Chondrocyte (in vitro differentiated cells): ENCODE data around the gene CHRM2. TPM values are rescaled to one million over a fixed set of nuclear protein-coding genes. Genes with fewer than 3 reads are reported as not detected.

ENCODE experiments used
- DNase-seq: peaks from one replicate; pipeline ENCODE4 v3.0.0; 2021; ENCODE audit warnings: mixed read lengths, low spot score
- H3K27ac Mint-ChIP-seq: one replicate; pipeline ENCODE4 v1.8.0; 2021; ENCODE audit warnings: mild to moderate bottlenecking, moderate library complexity, mixed read lengths; ENCODE audit not compliant: unreplicated experiment
- H3K27me3 Mint-ChIP-seq: 2 replicates; pipeline ENCODE4 v1.8.0; 2021; ENCODE audit warnings: low read depth, mixed read lengths
- H3K36me3 Mint-ChIP-seq: 2 replicates; pipeline ENCODE4 v1.8.0; 2021; ENCODE audit warnings: low read depth, mixed read lengths
- H3K4me1 Mint-ChIP-seq: 2 replicates; pipeline ENCODE4 v1.8.0; 2021; ENCODE audit warnings: low read depth, mild to moderate bottlenecking, mixed read lengths
- H3K4me3 Mint-ChIP-seq: one replicate; pipeline ENCODE4 v1.8.0; 2021; ENCODE audit warnings: mild to moderate bottlenecking, moderate library complexity, mixed read lengths; ENCODE audit not compliant: unreplicated experiment
- H3K9me3 Mint-ChIP-seq: 2 replicates; pipeline ENCODE4 v1.8.0; 2021; ENCODE audit warnings: low read depth, mixed read lengths
- total RNA-seq: library from RNA; stranded (reverse); gene quantifications from 3 replicates; pipeline ENCODE4 v1.2.1, GENCODE V29; 2021
- TF ChIP-seq, protein P1 (sequence below): fragments of 200-600 bp; sonication (generic); IDR thresholded peaks from 2 replicates; pipeline ENCODE4 v1.5.0; 2021; ENCODE audit warnings: antibody characterized with exemption, mild to moderate bottlenecking, moderate library complexity

CHRM2 gene
- total RNA-seq, 1 donor from 2014 or later, result not detected

DNA sequence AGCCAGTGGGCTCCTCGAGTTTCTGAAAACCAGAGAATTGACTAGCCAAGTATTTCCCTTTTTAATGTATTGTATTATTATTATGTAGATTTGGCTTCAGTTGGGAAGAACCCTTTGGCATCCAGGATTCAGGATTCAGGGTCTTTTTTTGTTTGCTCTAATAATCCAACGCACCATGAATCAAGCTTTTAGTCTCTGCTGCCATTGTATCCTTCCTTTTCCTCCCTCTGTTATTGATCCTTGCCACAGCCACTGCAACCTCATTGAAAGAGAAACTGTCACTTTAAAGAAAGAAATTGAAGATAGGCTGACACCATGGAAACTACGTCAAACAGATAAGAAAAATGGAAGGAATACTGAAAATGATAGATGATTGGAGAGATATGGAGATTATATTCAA lies 150.0 kb downstream of the CHRM2 start:
- no peak for DNase-seq
- H3K4me1 Mint-ChIP-seq, result peaks cover 10% of the 10 kb centered on the region
- H3K4me3 Mint-ChIP-seq, result no peak overlapping the region
- H3K27me3 Mint-ChIP-seq, result no peaks in the 10 kb centered on the region
- H3K27ac Mint-ChIP-seq, result no peak overlapping the region
- no peaks in the 10 kb centered on the region for H3K9me3 Mint-ChIP-seq
- no peaks in the 10 kb centered on the region for H3K36me3 Mint-ChIP-seq
- TF ChIP-seq, protein P1, sequence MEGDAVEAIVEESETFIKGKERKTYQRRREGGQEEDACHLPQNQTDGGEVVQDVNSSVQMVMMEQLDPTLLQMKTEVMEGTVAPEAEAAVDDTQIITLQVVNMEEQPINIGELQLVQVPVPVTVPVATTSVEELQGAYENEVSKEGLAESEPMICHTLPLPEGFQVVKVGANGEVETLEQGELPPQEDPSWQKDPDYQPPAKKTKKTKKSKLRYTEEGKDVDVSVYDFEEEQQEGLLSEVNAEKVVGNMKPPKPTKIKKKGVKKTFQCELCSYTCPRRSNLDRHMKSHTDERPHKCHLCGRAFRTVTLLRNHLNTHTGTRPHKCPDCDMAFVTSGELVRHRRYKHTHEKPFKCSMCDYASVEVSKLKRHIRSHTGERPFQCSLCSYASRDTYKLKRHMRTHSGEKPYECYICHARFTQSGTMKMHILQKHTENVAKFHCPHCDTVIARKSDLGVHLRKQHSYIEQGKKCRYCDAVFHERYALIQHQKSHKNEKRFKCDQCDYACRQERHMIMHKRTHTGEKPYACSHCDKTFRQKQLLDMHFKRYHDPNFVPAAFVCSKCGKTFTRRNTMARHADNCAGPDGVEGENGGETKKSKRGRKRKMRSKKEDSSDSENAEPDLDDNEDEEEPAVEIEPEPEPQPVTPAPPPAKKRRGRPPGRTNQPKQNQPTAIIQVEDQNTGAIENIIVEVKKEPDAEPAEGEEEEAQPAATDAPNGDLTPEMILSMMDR, result no peak

DNA sequence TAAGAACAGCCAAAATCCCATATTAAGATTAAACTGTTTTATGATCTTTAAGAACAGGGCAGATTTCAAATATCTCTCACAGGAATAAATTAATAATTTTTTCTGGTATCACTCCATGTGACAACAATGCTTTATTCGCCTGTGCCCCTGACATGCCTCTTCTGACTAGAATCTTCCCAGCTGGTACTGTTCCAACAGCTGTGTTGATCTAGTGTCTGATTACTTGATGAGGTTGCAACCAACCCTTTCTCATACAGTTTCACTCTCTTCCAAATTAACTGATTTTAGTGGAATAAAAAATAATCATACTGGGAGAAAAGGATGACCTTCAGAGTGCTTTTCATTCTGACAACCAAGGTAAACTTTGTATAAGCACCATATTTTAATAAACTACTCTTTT lies 151.9 kb downstream of the CHRM2 start:
- no peak for DNase-seq

DNA sequence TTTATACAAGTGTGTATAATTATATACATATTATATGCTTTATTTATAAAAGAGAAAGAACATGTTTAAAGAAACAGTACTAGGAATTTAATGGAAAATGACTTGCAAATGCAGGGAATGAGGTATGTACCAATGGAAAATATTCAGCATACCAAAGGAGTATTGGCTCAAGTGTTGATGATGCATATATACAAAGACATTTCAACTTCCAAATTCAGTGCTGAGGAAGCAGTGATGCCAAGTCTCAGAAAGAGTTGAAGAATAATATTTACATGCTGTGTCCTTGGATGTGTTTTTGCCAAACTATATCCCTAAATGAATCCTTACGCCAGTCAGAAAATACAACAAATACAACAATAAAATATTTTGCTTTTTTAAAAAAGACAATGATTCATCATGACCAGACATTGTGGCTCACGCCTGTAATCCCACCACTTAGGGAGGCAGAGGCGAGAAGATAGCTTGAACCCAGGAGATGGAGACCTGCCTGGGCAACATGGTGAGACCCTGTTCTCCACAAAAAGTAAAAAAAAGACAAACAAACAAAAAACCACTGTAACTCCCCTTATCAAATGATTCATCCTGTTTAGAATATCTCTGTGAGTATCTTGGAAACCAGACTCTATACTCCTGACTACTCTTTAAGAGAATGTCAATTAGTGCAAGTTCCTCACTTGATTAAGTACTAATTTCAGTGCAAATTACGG lies 157.2 kb downstream of the CHRM2 start:
- Mint-ChIP-seq H3K4me3 (no peak overlapping the region), H3K36me3 (no peaks in the 10 kb centered on the region), H3K27me3 (no peaks in the 10 kb centered on the region), H3K27ac (peak overlapping the region; percentile 13), H3K9me3 (no peaks in the 10 kb centered on the region), H3K4me1 (peaks cover 12% of the 10 kb centered on the region)
- no peak for DNase-seq
- TF ChIP-seq, protein P1, result no peak

More for the DNA sequence above, 151.9 kb downstream of the CHRM2 start:
- H3K27me3 Mint-ChIP-seq, result no peaks in the 10 kb centered on the region
- H3K9me3 Mint-ChIP-seq, result no peaks in the 10 kb centered on the region
- no peak overlapping the region for H3K4me3 Mint-ChIP-seq
- H3K4me1 Mint-ChIP-seq, result peaks cover 10% of the 10 kb centered on the region
- TF ChIP-seq, protein P1, result no peak
- H3K27ac Mint-ChIP-seq, result no peak overlapping the region
- no peaks in the 10 kb centered on the region for H3K36me3 Mint-ChIP-seq

DNA sequence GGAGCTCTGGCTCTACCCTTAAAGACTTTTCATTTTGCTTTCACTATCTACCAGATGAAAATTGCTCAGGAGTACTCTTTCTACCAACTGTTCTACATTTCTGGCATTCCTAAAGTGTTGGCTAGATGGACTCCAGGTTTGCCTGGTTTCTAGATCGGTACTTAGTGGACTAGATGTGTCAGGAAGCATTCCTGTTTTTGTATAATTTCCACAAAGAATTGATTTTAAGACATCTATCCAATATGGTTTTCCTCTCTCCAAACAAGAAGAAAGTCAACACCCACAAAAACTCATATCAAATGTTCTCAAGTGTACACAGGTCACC lies 157.7 kb downstream of the CHRM2 start:
- Mint-ChIP-seq H3K4me3 (no peak overlapping the region), H3K27ac (no peak overlapping the region), H3K36me3 (no peaks in the 10 kb centered on the region), H3K4me1 (peaks cover 12% of the 10 kb centered on the region), H3K27me3 (no peaks in the 10 kb centered on the region), H3K9me3 (no peaks in the 10 kb centered on the region)
- DNase-seq, result no peak
- TF ChIP-seq, protein P1, result no peak

DNA sequence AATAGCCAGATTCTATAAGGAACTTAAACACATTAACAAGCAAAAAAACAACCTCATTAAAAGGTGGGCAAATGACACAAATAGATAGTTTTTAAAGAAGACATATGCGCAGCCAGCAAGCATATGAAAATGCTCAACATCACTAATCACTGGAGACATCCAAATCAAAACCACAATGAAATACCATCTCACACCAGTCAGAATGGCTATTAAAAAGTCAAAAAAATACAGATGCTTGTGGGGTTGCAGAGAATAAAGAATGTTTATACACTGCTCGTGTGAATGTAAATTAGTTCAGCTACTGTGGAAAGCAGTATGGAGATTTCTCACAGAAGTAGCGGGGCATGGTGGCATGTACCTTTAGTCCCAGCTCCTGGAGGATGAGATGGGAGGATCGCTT lies 164.0 kb downstream of the CHRM2 start:
- TF ChIP-seq, protein P1, result no peak
- no peaks in the 10 kb centered on the region for H3K9me3 Mint-ChIP-seq
- no peaks in the 10 kb centered on the region for H3K36me3 Mint-ChIP-seq
- no peak for DNase-seq
- no peaks in the 10 kb centered on the region for H3K4me1 Mint-ChIP-seq
- H3K27ac Mint-ChIP-seq, result no peak overlapping the region
- H3K27me3 Mint-ChIP-seq, result no peaks in the 10 kb centered on the region
- H3K4me3 Mint-ChIP-seq, result no peak overlapping the region
